ENCODE measurements around the gene FBXO21.
"Not testable (repeated sequence)": the region's sequence is repeated elsewhere in the genome, so short reads cannot be mapped to it uniquely, and the experiment has no call there.

FBXO21 gene

GRCh38 chr12:117199956-117200744 lies 9.9 kb upstream of the FBXO21 start:
- not testable (repeated sequence) for DNase-seq

DNA sequence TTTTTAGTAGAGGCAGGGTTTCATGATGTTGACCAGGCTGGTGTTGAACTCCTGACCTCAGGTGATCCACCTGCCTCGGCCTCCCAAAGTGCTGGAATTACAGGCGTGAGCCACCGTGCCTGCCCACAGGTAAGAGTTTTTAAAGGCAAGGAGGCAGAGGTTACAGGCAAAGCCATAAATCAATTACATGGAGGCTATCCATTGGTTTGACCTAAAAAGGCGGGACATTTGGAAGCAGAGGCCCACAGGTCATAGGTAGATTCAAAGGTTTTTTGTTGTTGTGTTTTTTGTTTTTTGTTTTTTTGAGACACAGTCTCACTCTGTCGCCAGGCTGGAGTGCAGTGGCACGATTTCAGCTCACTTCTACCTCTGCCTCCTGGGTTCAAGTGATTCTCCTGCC lies 6.1 kb upstream of the FBXO21 start:
- not testable (repeated sequence) for DNase-seq

DNA sequence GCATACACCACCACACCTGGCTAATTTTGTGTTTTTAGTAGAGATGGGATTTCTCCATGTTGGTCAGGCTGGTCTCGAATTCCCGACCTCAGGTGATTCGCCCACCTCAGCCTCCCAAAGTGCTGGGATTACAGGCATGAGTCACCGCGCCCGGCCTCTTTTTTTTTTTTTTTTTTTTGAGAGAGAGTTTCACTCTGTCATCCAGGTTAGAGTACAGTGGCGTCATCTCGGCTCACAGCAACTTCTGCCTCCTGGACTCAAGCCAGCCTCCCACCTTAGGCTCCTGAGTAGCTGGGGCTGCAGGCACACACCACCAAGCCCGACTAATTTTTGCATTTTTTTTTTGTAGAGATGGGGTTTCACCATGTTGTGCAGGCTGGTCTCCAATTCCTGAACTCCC lies 4.8 kb upstream of the FBXO21 start:
- not testable (repeated sequence) for DNase-seq

DNA sequence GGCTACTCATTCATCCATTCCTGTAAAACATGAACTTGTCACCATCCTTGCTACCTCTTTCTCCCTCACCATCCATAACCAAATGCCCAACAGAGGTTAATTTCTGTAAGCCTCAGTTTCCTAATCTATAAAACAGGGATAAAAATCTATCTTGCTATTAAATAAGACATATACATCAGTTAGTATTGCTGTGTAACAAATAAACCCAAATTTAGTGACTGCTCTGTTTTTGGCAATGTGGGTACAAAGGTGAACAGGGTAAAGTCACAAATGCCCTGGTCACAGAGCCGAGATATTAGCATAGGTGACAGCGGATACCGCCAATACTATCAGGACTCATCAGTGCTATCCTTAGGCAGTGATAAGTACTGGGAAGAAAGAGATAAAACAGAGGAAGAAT lies 3.6 kb upstream of the FBXO21 start:
- peak in 1 of 3 donors; percentile 8 for DNase-seq

DNA sequence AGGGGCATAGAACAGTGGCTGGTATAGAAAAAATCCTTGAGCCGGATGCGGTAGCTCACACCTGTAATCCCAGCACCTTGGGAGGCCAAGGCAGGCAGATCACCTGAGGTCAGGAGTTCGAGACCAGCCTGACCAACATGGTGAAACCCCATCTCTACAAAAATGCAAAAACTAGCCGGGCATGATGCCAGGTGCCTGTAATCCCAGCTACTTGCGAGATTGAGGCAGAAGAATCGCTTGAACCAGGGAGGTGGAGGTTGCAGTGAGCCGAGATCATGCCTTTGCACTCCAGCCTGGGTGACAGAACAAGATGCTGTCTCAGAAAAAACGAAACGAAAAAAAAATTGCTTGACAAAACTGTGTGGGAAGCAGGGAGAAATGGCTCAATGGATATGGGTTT lies 2.3 kb upstream of the FBXO21 start:
- not testable (repeated sequence) for DNase-seq

GRCh38 chr12:117192057-117192456 lies 1.8 kb upstream of the FBXO21 start:
- DNase-seq = no peak

DNA sequence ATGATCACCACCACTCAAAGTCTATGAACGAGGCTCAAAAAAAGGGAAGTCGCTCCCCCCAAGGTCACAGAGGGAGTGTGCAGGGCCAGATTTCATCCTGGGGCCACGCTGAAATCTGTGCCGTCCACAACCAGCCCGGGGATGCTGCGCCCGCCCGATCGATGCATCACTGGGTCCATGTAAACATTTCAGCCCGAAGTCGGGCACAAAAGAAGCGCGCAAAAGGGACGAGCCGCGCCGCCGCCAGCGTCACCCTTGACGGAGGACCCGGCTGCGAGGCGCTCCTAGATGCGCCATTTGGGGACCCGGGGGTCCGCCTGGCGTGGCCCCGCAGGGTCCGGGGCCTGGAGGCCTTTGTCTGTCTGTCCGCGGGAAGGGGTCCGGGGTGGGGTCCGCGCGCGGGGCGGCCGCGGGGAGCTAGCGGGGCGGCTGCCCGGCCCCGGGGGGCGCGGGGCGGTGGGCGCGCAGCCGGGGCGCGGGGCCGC lies 503 bp downstream of the FBXO21 start:
- DNase-seq = peak; percentile 28 to 56 (median 28)

- peak in 1 of 3 donors; percentile 14 for DNase-seq
These were observed 1.1 kb downstream of the FBXO21 start for GRCh38 chr12:117188961-117189724.

DNA sequence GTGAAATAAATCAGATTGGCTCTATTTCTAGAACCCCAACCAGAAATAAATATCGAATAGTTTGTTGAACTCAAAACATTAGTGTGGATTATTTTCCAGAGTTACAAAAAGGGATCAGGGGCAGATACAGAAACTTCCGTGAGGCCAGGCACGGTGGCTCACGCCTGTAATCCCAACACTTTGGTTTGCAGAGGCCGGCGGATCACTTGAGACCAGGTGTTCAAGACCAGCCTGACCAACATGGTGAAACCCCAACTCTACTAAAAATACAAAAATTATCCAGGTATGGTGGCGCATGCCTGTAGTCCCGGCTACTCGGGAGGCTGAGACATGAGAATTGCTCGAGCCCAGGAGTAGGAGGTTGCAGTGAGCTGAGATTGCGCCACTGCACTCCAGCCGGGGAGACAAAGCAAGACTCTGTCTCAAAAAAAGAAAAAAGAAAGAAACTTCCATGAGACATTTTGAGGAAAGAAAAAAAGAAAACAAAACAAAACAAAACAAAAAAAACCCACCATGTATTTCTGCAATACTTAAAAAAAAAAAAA lies 2.1 kb downstream of the FBXO21 start:
- DNase-seq = no peak

DNA sequence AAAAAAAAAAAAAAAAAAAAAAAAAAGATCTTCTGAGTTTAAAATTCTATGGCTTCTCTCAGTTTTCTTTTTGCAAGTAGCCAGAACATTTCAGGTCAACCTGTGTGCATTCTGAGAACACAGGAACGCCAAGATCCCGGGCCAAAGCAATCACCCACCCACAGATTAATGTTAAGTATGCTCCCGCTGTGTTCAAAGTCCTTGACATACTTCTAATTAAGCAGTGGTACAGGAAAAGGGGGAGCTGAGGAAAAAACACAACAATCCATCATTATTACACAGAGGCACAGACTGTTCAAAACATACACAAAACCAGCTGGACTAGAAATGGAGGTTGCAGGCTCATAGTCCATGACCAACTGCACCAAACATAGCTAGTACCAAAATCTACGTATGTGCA lies 2.8 kb downstream of the FBXO21 start:
- DNase-seq = no peak

DNA sequence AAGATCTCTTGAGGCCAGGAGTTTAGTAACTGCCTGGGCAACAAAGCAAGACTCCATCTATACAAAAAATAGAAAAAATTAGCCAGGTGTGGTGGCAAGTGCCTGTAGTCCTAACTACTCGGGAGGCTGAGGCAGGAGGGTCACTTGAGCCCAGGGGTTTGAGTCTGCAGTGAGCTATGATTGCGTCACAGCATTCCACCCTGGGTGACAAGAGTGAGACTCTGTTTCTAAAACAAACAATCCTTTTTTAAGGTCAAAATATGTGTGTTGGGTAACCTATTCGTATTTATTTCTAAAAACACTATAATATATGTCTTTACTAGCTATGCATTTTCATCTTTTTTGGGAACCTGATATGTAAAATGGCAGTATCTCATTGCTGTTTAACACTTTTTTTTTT lies 7.4 kb downstream of the FBXO21 start:
- DNase-seq = no peak

DNA sequence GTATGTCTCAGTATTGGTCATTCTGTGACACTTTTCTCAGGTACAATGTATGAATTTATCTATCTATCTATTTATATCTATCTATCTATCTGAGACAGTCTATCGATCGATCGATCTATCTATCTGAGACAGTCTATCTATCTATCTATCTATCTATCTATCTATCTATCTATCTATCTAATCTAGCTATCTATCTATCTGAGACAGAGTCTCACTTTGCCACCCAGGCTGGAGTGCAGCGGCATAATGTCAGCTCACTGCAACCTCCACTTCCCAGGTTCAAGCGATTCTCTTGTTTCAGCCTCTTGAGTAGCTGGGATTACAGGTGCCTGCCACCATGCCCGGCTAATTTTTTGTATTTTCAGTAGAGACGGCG lies 8.8 kb downstream of the FBXO21 start:
- not testable (repeated sequence) for DNase-seq

DNA sequence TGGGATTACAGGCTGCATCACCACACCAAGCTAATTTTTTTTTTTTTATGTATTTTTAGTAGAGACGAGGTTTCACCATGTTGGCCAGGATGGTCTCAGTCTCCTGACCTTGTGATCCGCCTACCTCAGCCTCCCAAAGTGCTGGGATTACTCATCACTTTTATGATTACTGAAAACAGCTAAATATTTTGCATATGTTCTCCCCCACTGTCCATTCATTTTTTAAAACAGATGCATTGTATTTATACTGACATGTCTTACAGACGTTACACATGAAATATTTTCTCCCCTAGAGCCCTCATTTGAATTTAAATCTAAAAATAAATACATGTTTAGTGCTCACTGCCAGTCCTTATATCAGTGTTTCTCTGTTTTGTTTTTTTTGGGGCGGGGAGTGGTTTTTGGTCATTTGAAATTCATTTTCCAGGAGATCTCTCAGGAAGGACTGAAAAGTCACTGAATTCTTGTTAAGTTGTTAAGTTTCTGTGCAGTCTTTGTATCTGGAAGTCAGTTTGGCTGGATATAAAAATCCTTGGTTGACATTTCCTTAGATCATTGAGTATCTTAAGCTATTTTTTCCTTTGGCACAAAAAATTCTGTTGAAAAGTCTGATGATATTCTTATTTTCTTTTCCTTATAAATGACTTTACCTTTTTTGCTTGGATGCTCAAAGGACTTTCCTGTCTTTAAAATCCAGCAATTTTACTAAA lies 9.4 kb downstream of the FBXO21 start:
- no peak for DNase-seq

- DNase-seq = no peak
These were observed 11.5 kb downstream of the FBXO21 start for GRCh38 chr12:117178745-117179144.

GRCh38 chr12:117178301-117178700 lies 12.0 kb downstream of the FBXO21 start:
- DNase-seq = no peak

GRCh38 chr12:117172168-117172567 lies 18.1 kb downstream of the FBXO21 start:
- DNase-seq = no peak

GRCh38 chr12:117171499-117172162 lies 18.6 kb downstream of the FBXO21 start:
- no peak for DNase-seq

GRCh38 chr12:117169548-117169947 lies 20.7 kb downstream of the FBXO21 start:
- DNase-seq = no peak

DNA sequence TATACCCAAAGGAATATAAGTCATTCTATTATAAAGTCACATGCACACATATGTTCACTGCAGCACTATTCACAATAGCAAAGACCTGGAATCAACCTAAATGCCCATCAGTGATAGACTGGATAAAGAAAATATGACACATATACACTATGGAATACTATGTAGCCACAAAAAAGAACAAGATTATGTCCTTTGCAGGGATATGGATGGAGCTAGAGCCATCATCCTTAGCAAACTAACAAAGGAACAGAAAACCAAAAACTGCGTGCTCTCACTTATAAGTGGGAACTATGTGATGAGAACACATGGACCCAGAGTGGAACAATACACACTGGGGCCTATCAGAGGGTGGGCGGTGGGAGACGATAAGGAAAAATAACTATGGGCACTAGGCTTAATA lies 21.3 kb downstream of the FBXO21 start:
- no peak for DNase-seq

- no peak for DNase-seq
These were observed 22.5 kb downstream of the FBXO21 start for GRCh38 chr12:117167769-117168168.

- no peak for DNase-seq
These were observed 24.2 kb downstream of the FBXO21 start for GRCh38 chr12:117166107-117166506.

GRCh38 chr12:117165342-117165741 lies 24.9 kb downstream of the FBXO21 start:
- no peak for DNase-seq

GRCh38 chr12:117162633-117163032 lies 27.6 kb downstream of the FBXO21 start:
- DNase-seq = no peak
